HEK293 (cell line): ENCODE data around the gene ATP6V1B1.

Experiments
- CTCF ChIA-PET: fragments of 350-600 bp; formaldehyde crosslinking; extraction: SDS; loops from one replicate; lab custom pipeline; 2021; ENCODE audit warnings: antibody characterized with exemption; lab: Yijun Ruan, JAX
- POLR2A ChIA-PET: fragments of 300-600 bp; formaldehyde crosslinking; extraction: SDS; loops from one replicate; lab custom pipeline; 2020; ENCODE audit warnings: antibody characterized with exemption, inconsistent platforms; lab: Yijun Ruan, JAX
- H3K27ac ChIP-seq: fragments of 200-500 bp; sonication (Bioruptor generic); 2 replicates; pipeline ENCODE4 v1.5.1; 2014; ENCODE audit warnings: low read depth, low read length, control low read depth, inconsistent platforms; ENCODE audit errors: extremely low read depth
- H3K36me3 ChIP-seq, 2 experiments: fragments of 200-500 bp in 1 of 2; sonication (Bioruptor generic) in 1 of 2; 1 replicate in 1 of 2; 2 replicates in 1 of 2; pipeline ENCODE4 v1.5.1; 2014 to 2017; ENCODE audit warnings: inconsistent platforms in 2 of 2, low read length in 2 of 2; ENCODE audit not compliant: control insufficient read depth in 2 of 2, insufficient read depth in 1 of 2
- H3K4me1 ChIP-seq: fragments of 200-500 bp; sonication (Bioruptor generic); 2 replicates; pipeline ENCODE4 v1.5.1; 2014; ENCODE audit warnings: mild to moderate bottlenecking, low read length, inconsistent platforms; ENCODE audit not compliant: control insufficient read depth, insufficient read depth
- H3K4me3 ChIP-seq: 2 replicates; pipeline ENCODE4 v1.5.1; 2011; ENCODE audit warnings: low read depth, mild to moderate bottlenecking, control low read depth, low read length, moderate library complexity
- H3K9me3 ChIP-seq: fragments of 200-500 bp; sonication (Bioruptor generic); 2 replicates; pipeline ENCODE4 v1.5.1; 2014; ENCODE audit warnings: low read depth, low read length, inconsistent platforms; ENCODE audit not compliant: control insufficient read depth, insufficient read depth
- BCL11A ChIP-seq: fragments of 450-650 bp; formaldehyde crosslinking; IDR thresholded peaks from 2 replicates; pipeline ENCODE4 v1.5.1; 2016; ENCODE audit warnings: low read depth, missing biosample characterization, missing genetic modification characterization
- GFI1B ChIP-seq: fragments of 450-650 bp; formaldehyde crosslinking; IDR thresholded peaks from 2 replicates; pipeline ENCODE4 v1.5.1; 2016; ENCODE audit warnings: missing biosample characterization, missing genetic modification characterization
- KLF16 ChIP-seq: fragments of 450-650 bp; formaldehyde crosslinking; IDR thresholded peaks from 2 replicates; pipeline ENCODE4 v1.5.1; 2017; ENCODE audit warnings: missing biosample characterization, missing genetic modification characterization
- MEIS1 ChIP-seq: sonication (generic); formaldehyde crosslinking; IDR thresholded peaks from 2 replicates; pipeline ENCODE4 v1.8.1; 2022; ENCODE audit warnings: missing genetic modification reagents, mild to moderate bottlenecking, borderline replicate concordance
- MZF1 ChIP-seq: fragments of 450-650 bp; formaldehyde crosslinking; IDR thresholded peaks from 2 replicates; pipeline ENCODE4 v1.5.1; 2017; ENCODE audit warnings: missing biosample characterization, missing genetic modification characterization, borderline replicate concordance
- RBAK ChIP-seq: fragments of 450-650 bp; formaldehyde crosslinking; IDR thresholded peaks from 2 replicates; pipeline ENCODE4 v1.5.1; 2016; ENCODE audit warnings: missing biosample characterization, missing genetic modification characterization
- YY1 ChIP-seq: fragments of 450-650 bp; formaldehyde crosslinking; IDR thresholded peaks from 2 replicates; pipeline ENCODE4 v1.5.1; 2018; ENCODE audit warnings: missing biosample characterization, missing genetic modification characterization
- ZBTB10 ChIP-seq: fragments of 450-650 bp; formaldehyde crosslinking; IDR thresholded peaks from 2 replicates; pipeline ENCODE4 v1.5.1; 2016; ENCODE audit warnings: missing biosample characterization, missing genetic modification characterization
- ZBTB44 ChIP-seq: fragments of 450-650 bp; IDR thresholded peaks from 2 replicates; pipeline ENCODE4 v1.5.1; 2018; ENCODE audit warnings: missing biosample characterization, mild to moderate bottlenecking, missing genetic modification characterization
- ZBTB48 ChIP-seq: fragments of 450-650 bp; formaldehyde crosslinking; IDR thresholded peaks from 2 replicates; pipeline ENCODE4 v1.5.1; 2016; ENCODE audit warnings: missing biosample characterization, missing genetic modification characterization
- ZNF112 ChIP-seq: fragments of 450-650 bp; formaldehyde crosslinking; IDR thresholded peaks from 2 replicates; pipeline ENCODE4 v1.5.0; 2017; ENCODE audit warnings: missing biosample characterization, missing genetic modification characterization
- ZNF140 ChIP-seq: fragments of 450-650 bp; formaldehyde crosslinking; IDR thresholded peaks from 2 replicates; pipeline ENCODE4 v1.5.1; 2016; ENCODE audit warnings: missing biosample characterization, missing genetic modification characterization
- ZNF157 ChIP-seq: fragments of 450-650 bp; formaldehyde crosslinking; IDR thresholded peaks from 2 replicates; pipeline ENCODE4 v1.5.1; 2016; ENCODE audit warnings: missing biosample characterization, missing genetic modification characterization
- ZNF24 ChIP-seq: fragments of 450-650 bp; formaldehyde crosslinking; IDR thresholded peaks from 2 replicates; pipeline ENCODE4 v1.5.1; 2016; ENCODE audit warnings: missing biosample characterization, missing genetic modification characterization
- ZNF391 ChIP-seq: fragments of 450-650 bp; formaldehyde crosslinking; IDR thresholded peaks from 2 replicates; pipeline ENCODE4 v1.5.1; 2016; ENCODE audit warnings: low read depth, missing biosample characterization, missing genetic modification characterization, borderline replicate concordance
- ZNF585B ChIP-seq: fragments of 450-650 bp; formaldehyde crosslinking; IDR thresholded peaks from 2 replicates; pipeline ENCODE4 v1.5.1; 2016; ENCODE audit warnings: missing biosample characterization, missing genetic modification characterization
- ZNF596 ChIP-seq: fragments of 450-650 bp; IDR thresholded peaks from 2 replicates; pipeline ENCODE4 v1.5.0; 2018; ENCODE audit warnings: missing biosample characterization, mild to moderate bottlenecking, missing genetic modification characterization, moderate library complexity
- ZNF600 ChIP-seq: fragments of 450-650 bp; formaldehyde crosslinking; IDR thresholded peaks from 2 replicates; pipeline ENCODE4 v1.5.1; 2016; ENCODE audit warnings: missing biosample characterization, missing genetic modification characterization
- ZNF626 ChIP-seq: fragments of 450-650 bp; sonication (Bioruptor Pico); formaldehyde crosslinking; IDR thresholded peaks from 2 replicates; pipeline ENCODE4 v1.5.1; 2018; ENCODE audit warnings: missing biosample characterization, missing genetic modification characterization, inconsistent platforms
- ZNF704 ChIP-seq: fragments of 450-650 bp; formaldehyde crosslinking; IDR thresholded peaks from 2 replicates; pipeline ENCODE4 v1.5.1; 2016; ENCODE audit warnings: missing biosample characterization, missing genetic modification characterization
- ZNF76 ChIP-seq: fragments of 450-650 bp; formaldehyde crosslinking; IDR thresholded peaks from 2 replicates; pipeline ENCODE4; 2016; ENCODE audit warnings: low read depth, missing biosample characterization, missing genetic modification characterization, borderline replicate concordance
- ZNF837 ChIP-seq: fragments of 450-650 bp; formaldehyde crosslinking; IDR thresholded peaks from 2 replicates; pipeline ENCODE4 v1.5.1; 2016; ENCODE audit warnings: missing biosample characterization, missing genetic modification characterization
- TF ChIP-seq, protein P1 (sequence below): fragments of 450-650 bp; formaldehyde crosslinking; IDR thresholded peaks from 2 replicates; pipeline ENCODE4 v1.5.1; 2017; ENCODE audit warnings: missing biosample characterization, mild to moderate bottlenecking, missing genetic modification characterization, moderate library complexity

The ATP6V1B1 gene

DNA sequence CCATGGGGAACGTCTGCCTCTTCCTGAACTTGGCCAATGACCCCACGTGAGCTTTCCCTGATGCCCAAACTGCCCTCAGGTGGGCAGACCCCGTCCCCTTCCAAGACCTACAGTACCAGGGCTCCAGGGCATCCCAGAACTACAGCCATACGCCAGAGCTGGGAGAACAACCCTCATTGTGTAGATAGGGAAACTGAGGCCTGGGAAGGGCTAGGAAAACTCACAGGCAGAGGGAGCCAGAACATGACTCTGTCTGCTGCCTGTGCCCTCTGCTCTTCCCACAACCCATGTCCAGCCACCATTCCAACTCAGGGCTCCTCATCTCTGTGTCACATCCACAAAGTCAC, 25.9 kb downstream of the ATP6V1B1 start:
- Histone ChIP-seq H3K4me1 (no peaks in the 10 kb centered on the region), H3K36me3 (peaks cover 0 to 13% of the 10 kb centered on the region in 2 experiments; a peak in 1 of 3 replicates), H3K9me3 (no peaks in the 10 kb centered on the region), H3K4me3 (no peak overlapping the region), H3K27ac (no peak overlapping the region)
- CTCF ChIA-PET = interaction anchor here (1.0 to 3.3 kb wide), 3 partner anchors 14 to 92 kb away, joined by 4 to 21 read pairs (median 4); no protein-coding TSS in a partner anchor
- POLR2A ChIA-PET = no interaction called here
- TF ChIP-seq RBAK (tag by site-specific recombination) (no peak), MZF1 (tag by site-specific recombination) (no peak), ZBTB10 (tag by site-specific recombination) (no peak), YY1 (tag by site-specific recombination) (no peak), ZNF24 (tag by site-specific recombination) (no peak), ZNF157 (no peak), ZNF596 (tag by site-specific recombination) (no peak), GFI1B (tag by site-specific recombination) (no peak)
- TF ChIP-seq, protein P1, sequence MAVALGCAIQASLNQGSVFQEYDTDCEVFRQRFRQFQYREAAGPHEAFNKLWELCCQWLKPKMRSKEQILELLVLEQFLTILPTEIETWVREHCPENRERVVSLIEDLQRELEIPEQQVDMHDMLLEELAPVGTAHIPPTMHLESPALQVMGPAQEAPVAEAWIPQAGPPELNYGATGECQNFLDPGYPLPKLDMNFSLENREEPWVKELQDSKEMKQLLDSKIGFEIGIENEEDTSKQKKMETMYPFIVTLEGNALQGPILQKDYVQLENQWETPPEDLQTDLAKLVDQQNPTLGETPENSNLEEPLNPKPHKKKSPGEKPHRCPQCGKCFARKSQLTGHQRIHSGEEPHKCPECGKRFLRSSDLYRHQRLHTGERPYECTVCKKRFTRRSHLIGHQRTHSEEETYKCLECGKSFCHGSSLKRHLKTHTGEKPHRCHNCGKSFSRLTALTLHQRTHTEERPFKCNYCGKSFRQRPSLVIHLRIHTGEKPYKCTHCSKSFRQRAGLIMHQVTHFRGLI = no peak

GRCh38 chr2:70962211-70962884, 26.6 kb downstream of the ATP6V1B1 start:
- ChIA-PET POLR2A (no interaction called here), CTCF (interaction anchor here (0.6 to 3.3 kb wide), 4 partner anchors 15 to 582 kb away, joined by 4 to 21 read pairs (median 4); no protein-coding TSS in a partner anchor)
- TF ChIP-seq ZNF112 (no peak), ZNF24 (tag by site-specific recombination) (no peak), ZNF76 (tag by site-specific recombination) (no peak), ZBTB48 (tag by site-specific recombination) (no peak), KLF16 (tag by site-specific recombination) (no peak), ZNF391 (tag by site-specific recombination) (no peak), ZNF585B (no peak), ZNF596 (tag by site-specific recombination) (no peak), ZNF140 (tag by site-specific recombination) (no peak), BCL11A (no peak), ZNF704 (tag by site-specific recombination) (no peak), ZNF837 (no peak), ZNF600 (tag by site-specific recombination) (no peak), ZNF626 (tag by site-specific recombination) (no peak), MEIS1 (no peak), ZBTB44 (tag by site-specific recombination) (no peak)
- Histone ChIP-seq H3K27ac (no peak overlapping the region), H3K9me3 (no peaks in the 10 kb centered on the region), H3K36me3 (peaks cover 0 to 13% of the 10 kb centered on the region in 2 experiments; a peak in 1 of 3 replicates), H3K4me1 (no peaks in the 10 kb centered on the region), H3K4me3 (no peak overlapping the region)
